Peyer's patch (tissue), 4 donors: ENCODE data around the gene VGLL1.

ENCODE experiments used
- POLR2A ChIP-seq, 2 donors: fragments of 450-650 bp; IDR thresholded peaks; one replicate each; pipeline ENCODE4 v1.5.1; 2017; ENCODE audit warnings: antibody characterized with exemption in 2 of 2, mild to moderate bottlenecking in 2 of 2, moderate library complexity in 2 of 2
- TF ChIP-seq, protein P1 (sequence below), 6 experiments: fragments of 450-650 bp in 4 of 6; fragments of 200-600 bp in 2 of 6; sonication (generic) in 1 of 6; IDR thresholded peaks; one replicate each; pipeline ENCODE4 v1.5.1; 2017 to 2019; ENCODE audit warnings: antibody characterized with exemption in 6 of 6, mild to moderate bottlenecking in 3 of 6, moderate library complexity in 1 of 6

DNA sequence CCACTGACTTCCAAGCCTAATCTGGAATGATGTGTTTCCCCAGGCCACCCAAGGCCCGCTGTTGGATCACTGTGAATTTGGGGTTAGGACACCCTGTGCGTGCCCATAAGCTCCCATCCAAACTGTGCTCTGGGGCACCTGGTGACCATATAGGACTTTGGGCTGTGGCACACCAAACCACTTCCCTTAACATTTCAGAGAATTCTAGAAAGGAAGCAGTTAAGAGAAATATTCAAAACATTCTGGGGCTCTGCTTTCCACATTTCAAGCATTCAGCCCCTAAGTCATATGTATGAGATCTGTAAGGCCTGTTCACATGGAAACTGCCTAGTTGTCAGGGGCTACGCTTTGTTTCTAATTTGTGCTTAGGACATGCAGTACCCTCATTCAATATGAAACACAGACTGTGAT is 14.4 kb downstream of the VGLL1 start:
- TF ChIP-seq, protein P1, sequence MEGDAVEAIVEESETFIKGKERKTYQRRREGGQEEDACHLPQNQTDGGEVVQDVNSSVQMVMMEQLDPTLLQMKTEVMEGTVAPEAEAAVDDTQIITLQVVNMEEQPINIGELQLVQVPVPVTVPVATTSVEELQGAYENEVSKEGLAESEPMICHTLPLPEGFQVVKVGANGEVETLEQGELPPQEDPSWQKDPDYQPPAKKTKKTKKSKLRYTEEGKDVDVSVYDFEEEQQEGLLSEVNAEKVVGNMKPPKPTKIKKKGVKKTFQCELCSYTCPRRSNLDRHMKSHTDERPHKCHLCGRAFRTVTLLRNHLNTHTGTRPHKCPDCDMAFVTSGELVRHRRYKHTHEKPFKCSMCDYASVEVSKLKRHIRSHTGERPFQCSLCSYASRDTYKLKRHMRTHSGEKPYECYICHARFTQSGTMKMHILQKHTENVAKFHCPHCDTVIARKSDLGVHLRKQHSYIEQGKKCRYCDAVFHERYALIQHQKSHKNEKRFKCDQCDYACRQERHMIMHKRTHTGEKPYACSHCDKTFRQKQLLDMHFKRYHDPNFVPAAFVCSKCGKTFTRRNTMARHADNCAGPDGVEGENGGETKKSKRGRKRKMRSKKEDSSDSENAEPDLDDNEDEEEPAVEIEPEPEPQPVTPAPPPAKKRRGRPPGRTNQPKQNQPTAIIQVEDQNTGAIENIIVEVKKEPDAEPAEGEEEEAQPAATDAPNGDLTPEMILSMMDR (IDR thresholded peaks at IDR 0.05) = no peak
- TF ChIP-seq POLR2A (IDR thresholded peaks at IDR 0.05) = no peak
